HepG2 (cell line): ENCODE measurements around the gene SLC25A17. TPM values are rescaled to one million over a fixed set of nuclear protein-coding genes. Genes with fewer than 3 reads are reported as not detected.

ENCODE experiments used
- CEBPZ ChIP-seq: IDR thresholded peaks from 2 replicates; pipeline ENCODE4 v1.6.1; 2012; ENCODE audit warnings: low read length, improper control_type of control experiment
- ERF ChIP-seq: IDR thresholded peaks from 2 replicates; pipeline ENCODE4 v1.6.1; 2018; ENCODE audit warnings: missing biosample characterization, missing genetic modification reagents
- ETS1 ChIP-seq: sonication (generic); formaldehyde crosslinking; IDR thresholded peaks from 2 replicates; pipeline ENCODE4 v1.4.0; 2020; ENCODE audit warnings: missing genetic modification reagents
- HNF4G ChIP-seq, 2 experiments: sonication (generic) in 1 of 2; formaldehyde crosslinking in 1 of 2; IDR thresholded peaks; 2 replicates each; pipeline versions ENCODE4 v1.4.0 to v1.6.1; 2011 to 2020; ENCODE audit warnings: borderline replicate concordance in 2 of 2, low read depth in 2 of 2, mild to moderate bottlenecking in 2 of 2, low read length in 1 of 2, missing genetic modification reagents in 1 of 2, moderate library complexity in 1 of 2
- JDP2 ChIP-seq: sonication (generic); formaldehyde crosslinking; IDR thresholded peaks from 2 replicates; pipeline ENCODE4 v1.8.1; 2022; ENCODE audit warnings: missing genetic modification reagents, borderline replicate concordance
- MLXIP ChIP-seq: sonication (generic); formaldehyde crosslinking; IDR thresholded peaks from 2 replicates; pipeline ENCODE4 v1.9.0; 2021; ENCODE audit warnings: missing genetic modification reagents, borderline replicate concordance
- NRL ChIP-seq: sonication (generic); formaldehyde crosslinking; IDR thresholded peaks from 2 replicates; pipeline ENCODE4 v1.5.0; 2020; ENCODE audit warnings: missing genetic modification reagents, mild to moderate bottlenecking, moderate library complexity, borderline replicate concordance
- SUZ12 ChIP-seq: fragments of 150-350 bp; IDR thresholded peaks from 2 replicates; pipeline ENCODE4 v1.6.1; 2014; ENCODE audit warnings: low read depth, low read length
- ZNF160 ChIP-seq: sonication (generic); formaldehyde crosslinking; IDR thresholded peaks from 2 replicates; pipeline ENCODE4 v1.8.0; 2022; ENCODE audit warnings: mild to moderate bottlenecking, inconsistent platforms, missing genetic modification reagents
- ZNF235 ChIP-seq: sonication (generic); formaldehyde crosslinking; IDR thresholded peaks from 2 replicates; pipeline ENCODE4 v1.8.1; 2023; ENCODE audit warnings: mild to moderate bottlenecking, missing genetic modification reagents, borderline replicate concordance
- ZNF333 ChIP-seq: sonication (generic); formaldehyde crosslinking; IDR thresholded peaks from 2 replicates; pipeline ENCODE4 v1.4.0; 2020; ENCODE audit warnings: mild to moderate bottlenecking, missing genetic modification reagents, borderline replicate concordance
- ZNF350 ChIP-seq: sonication (generic); formaldehyde crosslinking; IDR thresholded peaks from 2 replicates; pipeline ENCODE4 v1.4.0; 2020; ENCODE audit warnings: mild to moderate bottlenecking, low read depth, missing genetic modification reagents, borderline replicate concordance
- ZNF691 ChIP-seq: sonication (generic); formaldehyde crosslinking; IDR thresholded peaks from 2 replicates; pipeline ENCODE4 v1.4.0; 2020; ENCODE audit warnings: missing genetic modification reagents, low read depth, mild to moderate bottlenecking, borderline replicate concordance
- ZNF788 ChIP-seq: sonication (generic); formaldehyde crosslinking; IDR thresholded peaks from 2 replicates; pipeline ENCODE4 v1.5.0; 2020; ENCODE audit warnings: mild to moderate bottlenecking, missing genetic modification reagents, borderline replicate concordance
- ZNF816 ChIP-seq: sonication (generic); formaldehyde crosslinking; IDR thresholded peaks from 2 replicates; pipeline ENCODE4 v1.8.0; 2022; ENCODE audit warnings: missing genetic modification reagents, mild to moderate bottlenecking, borderline replicate concordance
- ZXDC ChIP-seq: sonication (generic); formaldehyde crosslinking; IDR thresholded peaks from 2 replicates; pipeline ENCODE4 v1.5.0; 2020; ENCODE audit warnings: mild to moderate bottlenecking, missing genetic modification reagents
- polyA plus RNA-seq, 8 experiments: library from polyadenylated mRNA; depleted of rRNA in 3 of 8; stranded (reverse) in 7 of 8; unstranded in 1 of 8; fragments of >200 nt; fragmentation: Illumina TruSeq in 4 of 8; extraction: Trizol in 4 of 8; gene quantifications; 2 replicates each; pipeline versions ENCODE4 v1.2.1 to v1.2.3, GENCODE V29; 2011 to 2016; ENCODE audit warnings: low read depth in 4 of 8, missing spikeins in 1 of 8, mixed read lengths in 1 of 8; ENCODE audit not compliant: insufficient read depth in 1 of 8
- total RNA-seq, 5 experiments: library from RNA; depleted of rRNA; stranded (reverse); fragments of >200 nt; fragmentation: Illumina TruSeq; extraction: Trizol; gene quantifications; 2 replicates each; pipeline ENCODE4 v1.2.3, GENCODE V29; 2016; ENCODE audit warnings: low read depth in 1 of 5

The SLC25A17 gene
- total and polyA plus RNA-seq, 2 of the 13 experiments (the other 11 are each of a cell fraction or from before 2014, with no cell fraction given), result 15.7 to 27.9 TPM

GRCh38 chr22:40855979-40856512 lies 36.9 kb upstream of the SLC25A17 start (continued):
- no peak for TF ChIP-seq ZXDC
- TF ChIP-seq ERF (CRISPR knock-in tag), result no peak
- 0 out of 2 replicates have a peak, but pooled peaks have one; percentile 12 for TF ChIP-seq ZNF788 (CRISPR knock-in tag)
- no peak for TF ChIP-seq HNF4G (IDR thresholded peaks at IDR 0.05; ENCODE audit: borderline replicate concordance, low read depth, low read length)
- TF ChIP-seq HNF4G (CRISPR knock-in tag; IDR thresholded peaks at IDR 0.05; ENCODE audit: borderline replicate concordance, low read depth), result 0 out of 2 replicates have a peak, but pooled peaks have one; percentile 28
- 0 out of 2 replicates have a peak, but pooled peaks have one; percentile 49 for TF ChIP-seq NRL (CRISPR knock-in tag)
- TF ChIP-seq ZNF816 (CRISPR knock-in tag), result no peak
- TF ChIP-seq ZNF350 (CRISPR knock-in tag), result no peak; the same call in 1 of the 2 replicates
- no peak for TF ChIP-seq SUZ12
- TF ChIP-seq ZNF691 (CRISPR knock-in tag), result peak; percentile 20; the same call in 1 of the 2 replicates
- no peak for TF ChIP-seq JDP2
- 0 out of 2 replicates have a peak, but pooled peaks have one; percentile 2 for TF ChIP-seq ZNF235 (CRISPR knock-in tag)
- no peak for TF ChIP-seq ETS1 (CRISPR knock-in tag)
- TF ChIP-seq MLXIP (CRISPR knock-in tag), result 0 out of 2 replicates have a peak, but pooled peaks have one; percentile 61
- TF ChIP-seq ZNF160 (CRISPR knock-in tag), result 0 out of 2 replicates have a peak, but pooled peaks have one; percentile 1
- TF ChIP-seq CEBPZ, result no peak
- TF ChIP-seq ZNF333, result peak; percentile 29
